Suprapubic skin (tissue), 4 donors: ENCODE measurements around the gene ACSS1. TPM values are rescaled to one million over a fixed set of nuclear protein-coding genes. Genes with fewer than 3 reads are reported as not detected.

Experiments used
- DNase-seq, 2 donors: peaks; one replicate each; pipeline ENCODE4 v3.0.0-alpha.2; 2019; ENCODE audit warnings: low spot score in 2 of 2
- H3K27ac ChIP-seq: fragments of 200-600 bp; sonication (generic); one replicate; pipeline ENCODE4 v1.5.1; 2019
- H3K27me3 ChIP-seq: fragments of 200-600 bp; sonication (generic); one replicate; pipeline ENCODE4 v1.5.1; 2019
- H3K36me3 ChIP-seq: fragments of 200-600 bp; sonication (generic); one replicate; pipeline ENCODE4 v1.5.1; 2019
- H3K4me1 ChIP-seq: fragments of 200-600 bp; sonication (generic); one replicate; pipeline ENCODE4 v1.5.1; 2019
- H3K4me3 ChIP-seq: fragments of 200-600 bp; sonication (generic); one replicate; pipeline ENCODE4 v1.5.1; 2019; ENCODE audit warnings: mild to moderate bottlenecking
- H3K9me3 ChIP-seq: fragments of 200-600 bp; sonication (generic); one replicate; pipeline ENCODE4 v1.5.1; 2019
- CTCF ChIP-seq, 2 donors: fragments of 200-600 bp in 1 of 2; fragments of 450-650 bp in 1 of 2; sonication (generic) in 1 of 2; IDR thresholded peaks; one replicate each; pipeline ENCODE4 v1.5.1; 2016 to 2019; ENCODE audit warnings: antibody characterized with exemption in 2 of 2, mild to moderate bottlenecking in 1 of 2, moderate library complexity in 1 of 2
- EP300 ChIP-seq: sonication (generic); formaldehyde crosslinking; IDR thresholded peaks from one replicate; pipeline ENCODE4 v1.6.1; 2017; ENCODE audit warnings: antibody characterized with exemption
- POLR2A ChIP-seq, 2 donors: fragments of 450-650 bp; IDR thresholded peaks; one replicate each; pipeline ENCODE4 v1.6.1; 2017; ENCODE audit warnings: antibody characterized with exemption in 2 of 2, mild to moderate bottlenecking in 2 of 2, moderate library complexity in 2 of 2
- POLR2AphosphoS5 ChIP-seq, 3 donors: sonication (generic); formaldehyde crosslinking; IDR thresholded peaks; one replicate each; pipeline ENCODE4 v1.6.1; 2017; ENCODE audit warnings: antibody characterized with exemption in 3 of 3
- WGBS: methylation state at CpG from one replicate; pipeline ENCODE4 v1.1.5; 2018; 5-methylcytosine and 5-hydroxymethylcytosine counted together
- total RNA-seq, 4 donors: library from RNA; depleted of rRNA; stranded (reverse); fragments of >200 nt; gene quantifications; one replicate each; pipeline ENCODE4 v1.1.0, GENCODE V29; 2016

The ACSS1 gene
- total RNA-seq, 4 donors from 2014 or later: 29.0 to 80.0 (median 47.6) TPM

GRCh38 chr20:24985802-24986201, 72.1 kb downstream of the ACSS1 start:
- 61% methylated on average over 6 of the region's 6 CpGs for WGBS
- peaks cover 6% of the 10 kb centered on the region for H3K4me1 ChIP-seq
- no peaks in the 10 kb centered on the region for H3K27me3 ChIP-seq
- no peak for TF ChIP-seq POLR2AphosphoS5 (IDR thresholded peaks at IDR 0.05)
- TF ChIP-seq CTCF (IDR thresholded peaks at IDR 0.05): no peak
- TF ChIP-seq POLR2A (IDR thresholded peaks at IDR 0.05): no peak
- TF ChIP-seq EP300: no peak
- H3K27ac ChIP-seq: no peak overlapping the region
- DNase-seq: peak in 1 of 2 donors; percentile 37
- peaks cover 8% of the 10 kb centered on the region for H3K36me3 ChIP-seq
- H3K4me3 ChIP-seq: no peak overlapping the region
- H3K9me3 ChIP-seq: no peaks in the 10 kb centered on the region

- no peaks in the 10 kb centered on the region for H3K4me1 ChIP-seq
- no peaks in the 10 kb centered on the region for H3K27me3 ChIP-seq
- peak; percentile 26 to 48 for DNase-seq
- no peaks in the 10 kb centered on the region for H3K9me3 ChIP-seq
- no peak overlapping the region for H3K4me3 ChIP-seq
- peaks cover 15% of the 10 kb centered on the region for H3K36me3 ChIP-seq
- no peak for TF ChIP-seq EP300
- 73% methylated on average over 3 of the region's 3 CpGs for WGBS
- H3K27ac ChIP-seq: no peak overlapping the region
Measured at GRCh38 chr20:24984961-24985640, 72.8 kb downstream of the ACSS1 start.

GRCh38 chr20:24983896-24984295, 74.0 kb downstream of the ACSS1 start:
- DNase-seq: no peak
- TF ChIP-seq CTCF (IDR thresholded peaks at IDR 0.05) (no peak), EP300 (no peak), POLR2A (IDR thresholded peaks at IDR 0.05) (no peak), POLR2AphosphoS5 (IDR thresholded peaks at IDR 0.05) (no peak)
- H3K4me1 ChIP-seq: no peaks in the 10 kb centered on the region
- peaks cover 25% of the 10 kb centered on the region for H3K36me3 ChIP-seq
- H3K9me3 ChIP-seq: no peaks in the 10 kb centered on the region
- no peaks in the 10 kb centered on the region for H3K27me3 ChIP-seq
- H3K27ac ChIP-seq: no peak overlapping the region
- H3K4me3 ChIP-seq: no peak overlapping the region
- 90% methylated on average over 8 of the region's 8 CpGs for WGBS

- H3K9me3 ChIP-seq: no peaks in the 10 kb centered on the region
- no peak for TF ChIP-seq EP300
- no peak overlapping the region for H3K27ac ChIP-seq
- peak in 1 of 2 donors; percentile 35 for DNase-seq
- WGBS: 94% methylated on average over 3 of the region's 3 CpGs
- no peaks in the 10 kb centered on the region for H3K4me1 ChIP-seq
- H3K27me3 ChIP-seq: no peaks in the 10 kb centered on the region
- no peak overlapping the region for H3K4me3 ChIP-seq
- H3K36me3 ChIP-seq: peaks cover 43% of the 10 kb centered on the region
Measured at GRCh38 chr20:24981790-24982189, 76.1 kb downstream of the ACSS1 start.

GRCh38 chr20:24981282-24981681, 76.7 kb downstream of the ACSS1 start:
- no peak overlapping the region for H3K27ac ChIP-seq

More at GRCh38 chr20:24981282-24981681, 76.7 kb downstream of the ACSS1 start:
- no peaks in the 10 kb centered on the region for H3K27me3 ChIP-seq
- no peak for TF ChIP-seq EP300
- no peak for TF ChIP-seq CTCF (IDR thresholded peaks at IDR 0.05)
- no peak for TF ChIP-seq POLR2A (IDR thresholded peaks at IDR 0.05)
- no peak for TF ChIP-seq POLR2AphosphoS5 (IDR thresholded peaks at IDR 0.05)
- H3K9me3 ChIP-seq: no peaks in the 10 kb centered on the region
- 83% methylated on average over 4 of the region's 4 CpGs for WGBS
- no peak overlapping the region for H3K4me3 ChIP-seq
- no peaks in the 10 kb centered on the region for H3K4me1 ChIP-seq
- DNase-seq: peak in 1 of 2 donors; percentile 22
- H3K36me3 ChIP-seq: peaks cover 44% of the 10 kb centered on the region
